ENCODE measurements around the gene FNTB. TPM values are rescaled to one million over a fixed set of nuclear protein-coding genes. Genes with fewer than 3 reads are reported as not detected.

The FNTB gene
- total and polyA plus RNA-seq, 12 donors = 14.6 to 20.8 (median 16.5) TPM

- DNase-seq = no peak
- no peak overlapping the region for H3K27ac ChIP-seq
- peaks cover 0 to 15% (median 8%) of the 10 kb centered on the region in 9 donors for H3K4me1 ChIP-seq
- H3K4me3 ChIP-seq = no peak overlapping the region
- no peaks in the 10 kb centered on the region for H3K9me3 ChIP-seq
- peaks cover 0 to 66% (median 0%) of the 10 kb centered on the region in 9 donors for H3K36me3 ChIP-seq
- H3K27me3 ChIP-seq = no peaks in the 10 kb centered on the region
- no peak for ATAC-seq
- no peak for TF ChIP-seq CTCF (IDR thresholded peaks at IDR 0.05)
- intact Hi-C loops (cut with DNase I) = no loop called here
- WGBS, 2 donors = 91% methylated on average over 4 of the region's 4 CpGs
Measured at GRCh38 chr14:65016471-65016870, 29.8 kb downstream of the FNTB start.

GRCh38 chr14:65019944-65020566 is 33.4 kb downstream of the FNTB start:
- Histone ChIP-seq H3K36me3 (peaks cover 0 to 32% (median 0%) of the 10 kb centered on the region in 9 donors), H3K4me1 (peaks cover 0 to 15% (median 8%) of the 10 kb centered on the region in 9 donors), H3K4me3 (peak overlapping the region in 1 of 10 donors; percentile 1), H3K27me3 (no peaks in the 10 kb centered on the region), H3K27ac (peak overlapping the region in 2 of 10 donors; percentile 4 to 16), H3K9me3 (no peaks in the 10 kb centered on the region)
- 57 to 60% methylated on average over 9 of the region's 9 CpGs for WGBS, 2 donors
- ATAC-seq (peak; percentile 65 to 95 (median 90)), DNase-seq (peak in 1 of 2 donors; percentile 33)
- intact Hi-C loops (cut with DNase I) = loop anchor here in 3 of 10 donors (2.0 to 5.0 kb wide), 2 partner anchors 33 kb away; partner anchors contain the start of gene FNTB (in 3 of the 3)
- peak; percentile 42 to 80 (median 69) for TF ChIP-seq CTCF (IDR thresholded peaks at IDR 0.05)

- ATAC-seq = no peak
- no peak overlapping the region for H3K27ac ChIP-seq
- 80 to 86% methylated on average over 5 of the region's 5 CpGs for WGBS, 2 donors
Measured at GRCh38 chr14:65024957-65025356, 38.3 kb downstream of the FNTB start.

GRCh38 chr14:65025818-65026217 is 39.1 kb downstream of the FNTB start:
- no peak overlapping the region for H3K4me3 ChIP-seq
- H3K36me3 ChIP-seq = peaks cover 0 to 48% (median 16%) of the 10 kb centered on the region in 9 donors
- no peak for DNase-seq
- H3K9me3 ChIP-seq = no peaks in the 10 kb centered on the region
- H3K27ac ChIP-seq = no peak overlapping the region
- no peak for TF ChIP-seq CTCF (IDR thresholded peaks at IDR 0.05)
- no peaks in the 10 kb centered on the region for H3K27me3 ChIP-seq
- 94% methylated on average over 6 of the region's 6 CpGs for WGBS, 2 donors
- intact Hi-C loops (cut with DNase I) = no loop called here
- ATAC-seq = no peak
- H3K4me1 ChIP-seq = no peaks in the 10 kb centered on the region

More at GRCh38 chr14:65024957-65025356, 38.3 kb downstream of the FNTB start:
- intact Hi-C loops (cut with DNase I) = loop anchor here in 2 of 10 donors (5.0 kb wide), 1 partner anchor 38 kb away; the partner anchor contains the start of gene FNTB (in 2 of the 2)
- Histone ChIP-seq H3K27me3 (no peaks in the 10 kb centered on the region), H3K36me3 (peaks cover 0 to 41% (median 10%) of the 10 kb centered on the region in 9 donors), H3K9me3 (no peaks in the 10 kb centered on the region), H3K4me3 (no peak overlapping the region), H3K4me1 (peaks cover 0 to 5% (median 2%) of the 10 kb centered on the region in 9 donors)
- DNase-seq = no peak
- no peak for TF ChIP-seq CTCF (IDR thresholded peaks at IDR 0.05)
